ENCODE data around the gene TOMM40L.

TOMM40L gene

DNA sequence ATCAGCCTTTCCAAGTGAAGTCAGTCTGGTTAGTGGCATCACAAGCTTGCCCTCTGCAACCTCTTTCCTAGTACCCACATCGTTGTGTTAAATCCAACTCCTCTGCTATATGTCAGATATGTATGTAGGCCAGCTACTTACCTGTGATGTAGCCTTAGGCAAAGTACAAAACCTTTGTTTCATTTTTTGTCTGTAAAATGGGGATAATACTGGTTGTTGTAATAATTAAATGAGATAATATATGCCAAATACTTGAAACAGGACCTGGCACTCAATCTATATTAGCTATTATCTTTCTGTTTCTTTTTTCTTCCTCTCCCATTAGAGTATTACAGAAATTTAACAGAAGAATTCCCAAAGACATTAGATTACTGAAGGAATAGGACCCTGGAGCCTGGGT lies 33.9 kb downstream of the TOMM40L start:
- no peak overlapping the region for H3K27ac Mint-ChIP-seq
- H3K4me1 Mint-ChIP-seq, result peaks cover 23% of the 10 kb centered on the region
- peaks cover 59% of the 10 kb centered on the region for H3K27me3 Mint-ChIP-seq (ENCODE audit: low read depth)
- TF ChIP-seq, protein P1, sequence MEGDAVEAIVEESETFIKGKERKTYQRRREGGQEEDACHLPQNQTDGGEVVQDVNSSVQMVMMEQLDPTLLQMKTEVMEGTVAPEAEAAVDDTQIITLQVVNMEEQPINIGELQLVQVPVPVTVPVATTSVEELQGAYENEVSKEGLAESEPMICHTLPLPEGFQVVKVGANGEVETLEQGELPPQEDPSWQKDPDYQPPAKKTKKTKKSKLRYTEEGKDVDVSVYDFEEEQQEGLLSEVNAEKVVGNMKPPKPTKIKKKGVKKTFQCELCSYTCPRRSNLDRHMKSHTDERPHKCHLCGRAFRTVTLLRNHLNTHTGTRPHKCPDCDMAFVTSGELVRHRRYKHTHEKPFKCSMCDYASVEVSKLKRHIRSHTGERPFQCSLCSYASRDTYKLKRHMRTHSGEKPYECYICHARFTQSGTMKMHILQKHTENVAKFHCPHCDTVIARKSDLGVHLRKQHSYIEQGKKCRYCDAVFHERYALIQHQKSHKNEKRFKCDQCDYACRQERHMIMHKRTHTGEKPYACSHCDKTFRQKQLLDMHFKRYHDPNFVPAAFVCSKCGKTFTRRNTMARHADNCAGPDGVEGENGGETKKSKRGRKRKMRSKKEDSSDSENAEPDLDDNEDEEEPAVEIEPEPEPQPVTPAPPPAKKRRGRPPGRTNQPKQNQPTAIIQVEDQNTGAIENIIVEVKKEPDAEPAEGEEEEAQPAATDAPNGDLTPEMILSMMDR (IDR thresholded peaks at IDR 0.05; ENCODE audit: unreplicated experiment in 3 of 3), result no peak
- peak overlapping the region; percentile 70 to 82 (median 78) for H3K4me3 Mint-ChIP-seq
- peaks cover 12% of the 10 kb centered on the region for H3K36me3 Mint-ChIP-seq (ENCODE audit: low read depth)
- peaks cover 33% of the 10 kb centered on the region for H3K9me3 Mint-ChIP-seq

DNA sequence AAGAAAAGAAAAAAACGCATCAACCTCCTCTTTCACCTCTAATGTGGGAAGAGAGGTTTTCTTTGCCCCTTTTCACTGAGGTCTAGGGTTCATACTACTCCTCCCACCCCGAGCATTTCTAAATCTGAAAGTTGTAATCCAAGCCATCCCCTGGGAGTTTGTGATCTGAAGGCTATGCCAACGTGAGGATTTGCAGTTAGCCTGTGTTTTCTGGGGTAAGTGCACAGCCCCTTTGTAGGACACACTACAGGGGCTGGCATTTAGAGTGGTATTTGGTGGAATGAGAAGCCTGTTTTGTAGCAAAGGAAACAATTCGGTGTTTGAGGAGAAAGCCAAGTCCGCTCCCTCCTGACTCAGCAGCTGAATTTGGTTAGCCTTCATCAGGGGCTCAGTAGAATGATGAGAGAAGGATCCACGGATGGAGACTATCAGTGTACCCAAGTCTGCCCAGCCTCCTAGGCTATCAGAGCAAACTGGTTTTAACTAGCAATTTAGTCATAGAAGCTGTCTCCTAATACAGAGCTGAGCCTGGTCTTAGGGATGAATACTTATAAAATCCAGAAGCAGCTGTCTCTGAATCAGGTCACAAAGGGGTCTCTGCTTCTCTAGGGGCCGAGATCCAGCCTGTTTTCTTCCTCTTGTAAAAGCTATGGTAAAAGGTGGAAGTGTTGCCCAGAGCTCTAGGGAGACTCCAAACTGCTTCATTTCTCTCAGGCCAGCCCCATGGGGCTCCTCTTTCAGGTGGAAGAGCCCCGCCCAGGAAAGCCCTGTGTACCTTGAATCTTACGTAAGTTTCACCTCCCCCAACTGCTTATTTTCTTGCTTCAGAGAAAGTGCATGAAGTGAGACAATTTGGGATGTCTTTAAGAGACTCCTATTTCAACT lies 34.8 kb downstream of the TOMM40L start:
- Mint-ChIP-seq H3K27ac (no peak overlapping the region), H3K9me3 (peaks cover 26% of the 10 kb centered on the region), H3K27me3 (ENCODE audit: low read depth) (peaks cover 56% of the 10 kb centered on the region), H3K4me1 (peaks cover 23% of the 10 kb centered on the region), H3K4me3 (peak overlapping the region; percentile 13 to 82 (median 70)), H3K36me3 (ENCODE audit: low read depth) (peaks cover 10% of the 10 kb centered on the region)
- TF ChIP-seq, protein P1 (IDR thresholded peaks at IDR 0.05; ENCODE audit: unreplicated experiment in 3 of 3), result no peak

DNA sequence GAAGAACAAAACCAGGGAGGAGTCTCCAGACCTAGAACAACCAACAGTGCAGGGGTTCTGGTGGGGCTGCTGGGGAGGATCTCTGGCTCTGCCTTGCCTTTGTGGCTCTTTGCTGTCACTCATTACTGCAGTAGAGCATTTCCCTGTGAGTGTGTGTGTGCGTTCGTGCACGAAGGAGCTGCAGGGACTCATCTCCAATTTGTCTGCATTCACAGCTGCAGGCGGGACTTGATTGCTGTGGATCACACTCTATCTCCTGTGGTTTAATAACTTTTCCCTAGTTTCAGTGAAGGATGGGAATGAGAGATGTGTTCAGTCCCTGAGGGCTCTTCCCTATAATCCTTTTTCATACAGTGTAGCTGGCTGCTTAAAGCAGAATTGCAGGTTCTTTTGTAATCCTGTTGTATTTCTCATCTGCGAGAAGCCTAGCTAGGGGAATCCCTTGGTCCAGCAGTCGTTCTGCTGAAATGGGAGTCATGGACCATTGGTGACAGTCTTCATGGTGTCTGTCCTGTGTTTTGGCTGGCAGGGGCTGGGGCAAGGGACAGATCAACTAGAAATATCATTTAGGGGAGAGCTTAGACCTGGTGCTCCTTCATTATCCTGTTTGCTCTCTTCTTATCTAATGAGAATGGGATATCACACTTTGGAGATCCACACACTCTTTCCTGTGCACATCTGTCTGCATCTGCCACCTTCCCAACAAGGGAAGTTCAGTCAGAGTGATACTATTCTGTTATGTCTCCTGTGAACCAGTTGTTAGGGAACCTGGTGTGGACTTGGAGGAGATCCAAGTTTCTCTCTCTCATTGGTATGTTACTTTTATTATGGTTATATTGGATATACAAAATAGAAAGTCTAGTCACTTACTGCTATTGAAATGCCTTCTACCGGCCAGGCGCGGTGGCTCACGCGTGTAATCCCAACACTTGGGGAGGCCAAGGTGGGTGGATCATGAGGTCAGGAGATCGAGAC lies 35.7 kb downstream of the TOMM40L start:
- Mint-ChIP-seq H3K36me3 (ENCODE audit: low read depth) (peaks cover 8% of the 10 kb centered on the region), H3K27ac (peak overlapping the region in 1 of 3 experiments; percentile 27), H3K4me3 (peak overlapping the region in 2 of 3 experiments; percentile 49 to 52), H3K9me3 (peaks cover 22% of the 10 kb centered on the region), H3K4me1 (peaks cover 28% of the 10 kb centered on the region), H3K27me3 (ENCODE audit: low read depth) (peaks cover 53% of the 10 kb centered on the region)
- TF ChIP-seq, protein P1 (IDR thresholded peaks at IDR 0.05; ENCODE audit: unreplicated experiment in 3 of 3), result no peak

DNA sequence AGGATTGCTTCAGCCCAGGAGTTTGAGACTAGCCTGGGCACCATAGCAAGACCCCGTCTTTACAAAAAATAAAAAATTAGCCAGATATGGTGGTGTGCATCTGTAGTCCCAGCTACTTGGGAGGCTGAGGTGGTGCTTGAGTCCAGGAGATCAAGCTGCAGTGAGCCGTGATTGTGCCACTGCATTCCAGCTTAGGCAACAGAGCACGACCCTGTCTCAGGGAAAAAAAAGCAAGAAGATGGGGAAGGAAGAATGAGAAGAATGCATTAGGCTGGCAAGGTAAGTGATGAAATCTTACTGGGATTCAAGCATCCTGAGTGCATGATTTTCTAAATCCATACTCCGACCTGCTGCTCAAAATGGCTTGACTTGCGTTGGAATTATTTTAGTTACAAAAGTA lies 39.4 kb downstream of the TOMM40L start:
- peaks cover 17% of the 10 kb centered on the region for H3K27me3 Mint-ChIP-seq (ENCODE audit: low read depth)
- H3K4me1 Mint-ChIP-seq, result peaks cover 31% of the 10 kb centered on the region
- TF ChIP-seq, protein P1 (IDR thresholded peaks at IDR 0.05; ENCODE audit: unreplicated experiment in 3 of 3), result no peak
- H3K36me3 Mint-ChIP-seq (ENCODE audit: low read depth), result no peaks in the 10 kb centered on the region
- no peaks in the 10 kb centered on the region for H3K9me3 Mint-ChIP-seq
- no peak overlapping the region for H3K4me3 Mint-ChIP-seq
- no peak overlapping the region for H3K27ac Mint-ChIP-seq

DNA sequence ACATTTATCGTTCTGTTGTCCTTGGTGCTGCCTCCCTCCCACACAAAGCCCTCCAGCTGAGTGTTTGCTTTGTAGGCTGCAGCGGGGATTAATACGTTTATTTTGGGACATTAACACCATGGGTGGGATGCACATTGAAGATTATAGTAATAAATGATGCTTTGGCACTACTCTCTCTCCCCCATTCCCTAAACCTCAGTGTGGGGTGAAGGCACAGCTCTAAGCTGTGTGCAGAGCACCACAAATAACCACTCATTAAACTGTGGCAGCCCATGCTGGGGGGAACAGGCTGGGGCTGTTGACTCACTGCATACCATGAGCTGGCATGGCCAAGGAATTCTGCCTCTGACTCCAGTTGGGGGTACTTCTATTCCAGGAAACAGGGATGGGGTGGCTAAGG lies 40.3 kb downstream of the TOMM40L start:
- H3K27me3 Mint-ChIP-seq (ENCODE audit: low read depth), result peaks cover 8% of the 10 kb centered on the region
- TF ChIP-seq, protein P1 (IDR thresholded peaks at IDR 0.05; ENCODE audit: unreplicated experiment in 3 of 3), result no peak
- H3K36me3 Mint-ChIP-seq (ENCODE audit: low read depth), result no peaks in the 10 kb centered on the region
- peak overlapping the region; percentile 76 to 91 (median 83) for H3K27ac Mint-ChIP-seq
- no peaks in the 10 kb centered on the region for H3K9me3 Mint-ChIP-seq
- H3K4me3 Mint-ChIP-seq, result no peak overlapping the region
- H3K4me1 Mint-ChIP-seq, result peaks cover 24% of the 10 kb centered on the region
